ENCODE measurements around the gene HIPK3.

DNA sequence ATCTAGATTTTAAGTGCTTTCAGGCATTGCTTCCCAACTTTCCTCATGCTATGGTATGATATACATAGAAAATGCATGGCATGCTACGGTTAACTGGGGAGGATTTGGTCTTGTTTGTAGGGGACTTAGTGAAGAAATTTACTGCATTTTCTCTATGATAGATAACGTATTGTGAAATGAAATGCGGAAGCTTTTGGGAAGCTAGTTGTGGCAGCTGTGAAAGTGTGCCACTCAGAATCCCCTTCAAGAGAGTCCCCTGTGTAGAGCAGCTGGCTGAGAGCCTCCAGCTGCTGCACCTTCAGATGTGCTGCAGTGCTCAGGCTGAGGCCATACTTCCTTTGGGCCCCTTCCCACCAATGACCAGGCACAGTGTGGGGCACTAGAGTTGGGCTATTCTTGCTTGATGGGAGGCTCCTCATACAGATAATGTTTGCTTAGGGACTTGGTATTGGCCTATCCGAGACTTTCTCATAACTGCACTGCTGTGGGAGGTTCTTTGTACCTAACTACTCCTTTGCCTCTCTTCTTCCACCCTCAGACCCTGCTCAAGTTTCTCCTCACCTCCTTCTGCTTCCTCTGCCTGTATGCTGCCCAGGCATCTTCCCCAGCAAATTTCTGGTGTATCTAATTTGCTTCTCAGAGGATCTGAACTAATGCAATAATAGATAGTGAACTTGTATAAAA lies 67.3 kb downstream of the HIPK3 start:
- TF ChIP-seq, protein P1, sequence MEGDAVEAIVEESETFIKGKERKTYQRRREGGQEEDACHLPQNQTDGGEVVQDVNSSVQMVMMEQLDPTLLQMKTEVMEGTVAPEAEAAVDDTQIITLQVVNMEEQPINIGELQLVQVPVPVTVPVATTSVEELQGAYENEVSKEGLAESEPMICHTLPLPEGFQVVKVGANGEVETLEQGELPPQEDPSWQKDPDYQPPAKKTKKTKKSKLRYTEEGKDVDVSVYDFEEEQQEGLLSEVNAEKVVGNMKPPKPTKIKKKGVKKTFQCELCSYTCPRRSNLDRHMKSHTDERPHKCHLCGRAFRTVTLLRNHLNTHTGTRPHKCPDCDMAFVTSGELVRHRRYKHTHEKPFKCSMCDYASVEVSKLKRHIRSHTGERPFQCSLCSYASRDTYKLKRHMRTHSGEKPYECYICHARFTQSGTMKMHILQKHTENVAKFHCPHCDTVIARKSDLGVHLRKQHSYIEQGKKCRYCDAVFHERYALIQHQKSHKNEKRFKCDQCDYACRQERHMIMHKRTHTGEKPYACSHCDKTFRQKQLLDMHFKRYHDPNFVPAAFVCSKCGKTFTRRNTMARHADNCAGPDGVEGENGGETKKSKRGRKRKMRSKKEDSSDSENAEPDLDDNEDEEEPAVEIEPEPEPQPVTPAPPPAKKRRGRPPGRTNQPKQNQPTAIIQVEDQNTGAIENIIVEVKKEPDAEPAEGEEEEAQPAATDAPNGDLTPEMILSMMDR (IDR thresholded peaks at IDR 0.05) = no peak
- TF ChIP-seq POLR2A (IDR thresholded peaks at IDR 0.05) = no peak

Measured in heart left ventricle (tissue), 13 donors.